NCI-H1048 (cell line): ENCODE data around the gene TCEAL8.

Experiments used
- DNase-seq: peaks from one replicate; lab custom pipeline; 2025; lab: John Stamatoyannopoulos, UW

The TCEAL8 gene

DNA sequence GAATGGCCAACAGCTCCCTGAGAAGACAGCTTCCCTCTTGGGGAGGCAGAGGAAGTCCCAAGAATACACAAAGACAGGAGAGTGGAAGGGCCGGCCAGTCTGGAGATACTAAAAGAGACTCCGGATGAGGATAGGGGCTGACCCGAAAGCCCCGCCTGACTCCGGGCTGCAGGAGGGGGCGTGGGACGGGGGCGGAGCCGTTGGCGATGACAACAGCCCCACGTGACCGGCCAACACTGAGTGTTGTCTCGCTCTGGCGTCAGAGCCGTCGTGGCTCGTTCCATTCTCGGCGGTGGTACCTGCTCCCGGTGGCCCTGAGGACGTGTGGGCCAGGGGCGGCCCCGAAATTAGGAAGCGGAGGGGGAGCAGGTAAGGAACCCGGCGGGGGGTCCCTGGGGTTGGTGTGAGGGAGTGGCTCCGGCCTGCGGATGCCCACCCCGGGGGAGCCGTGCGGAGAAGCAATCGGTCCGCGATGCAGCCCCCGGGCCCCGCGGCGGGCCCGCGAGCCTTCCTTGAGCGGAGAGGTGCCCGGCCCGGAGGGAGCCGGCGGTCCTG, 40.0 kb downstream of the TCEAL8 start, which contains the start of gene BEX4:
Gene BEX4, plus strand, starts transcription at position 239 of the 555 bp plus-strand sequence. CDS start 1,046 bp downstream, outside the sequence.
- peak; percentile 30 for DNase-seq

DNA sequence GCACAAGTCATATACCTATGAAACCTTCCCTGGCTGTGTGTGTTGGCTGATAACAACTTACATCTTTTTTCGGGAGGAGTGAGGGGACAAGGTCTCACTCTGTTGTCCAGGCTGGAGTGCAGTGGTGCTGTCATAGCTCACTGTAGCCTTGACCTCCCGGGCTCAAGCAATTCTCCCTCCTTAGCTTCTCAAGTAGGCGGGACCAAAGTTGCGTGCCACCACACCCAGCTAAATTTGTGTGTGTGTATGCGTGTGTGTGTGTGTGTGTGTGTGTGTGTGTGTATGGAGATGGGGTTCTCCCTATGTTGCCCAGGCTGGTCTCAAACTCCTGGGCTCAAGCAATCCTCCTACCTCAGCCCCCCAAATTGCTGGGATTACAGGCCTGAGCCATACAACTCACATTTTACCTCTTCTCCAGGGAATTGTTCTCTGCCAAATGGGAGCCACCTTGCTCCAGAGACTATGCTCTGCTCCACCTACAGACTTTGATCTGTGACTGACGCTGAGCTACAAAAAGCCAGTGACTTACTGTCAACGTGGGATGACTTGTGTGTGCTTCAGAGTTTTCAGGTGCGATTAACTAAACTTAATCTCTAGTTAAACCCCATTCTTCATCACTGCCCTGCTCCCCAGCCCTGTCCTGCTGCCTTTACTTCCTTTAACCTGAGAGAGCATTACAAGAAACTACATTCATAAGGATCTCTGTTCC, 42.1 kb downstream of the TCEAL8 start:
- DNase-seq = no peak

DNA sequence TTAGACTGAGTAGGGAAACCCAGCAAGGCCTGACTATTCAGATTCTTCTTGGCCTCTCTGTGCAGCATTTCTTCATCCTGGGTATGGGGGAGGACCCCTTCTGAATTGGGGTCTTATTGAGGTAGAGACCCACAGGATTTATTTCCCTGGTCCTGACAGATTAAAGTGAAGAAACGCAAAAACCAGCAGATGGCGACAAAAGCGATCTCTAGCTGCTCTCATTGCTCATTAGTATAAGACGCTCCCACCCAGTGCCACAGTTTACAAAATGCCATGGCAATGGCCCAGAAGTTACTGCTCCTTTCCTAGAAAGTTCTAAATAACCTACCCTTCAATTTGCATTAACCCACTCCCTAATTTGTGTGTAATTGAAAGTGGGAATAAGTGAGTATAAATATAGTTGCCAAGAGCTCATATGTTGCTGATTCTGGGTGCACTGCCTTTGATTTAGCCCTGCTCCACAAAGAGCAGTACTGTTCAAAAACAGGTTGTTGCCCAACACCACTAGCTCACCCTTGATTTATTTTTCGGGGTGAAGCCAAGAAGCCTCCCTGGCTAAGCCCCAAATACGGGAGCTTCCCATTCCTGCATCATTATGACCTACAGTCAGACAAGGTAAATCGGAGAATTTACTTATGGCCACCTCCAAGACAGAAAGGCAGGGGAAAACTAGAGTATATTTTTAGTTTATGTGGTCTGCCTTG, 43.8 kb downstream of the TCEAL8 start:
- no peak for DNase-seq

DNA sequence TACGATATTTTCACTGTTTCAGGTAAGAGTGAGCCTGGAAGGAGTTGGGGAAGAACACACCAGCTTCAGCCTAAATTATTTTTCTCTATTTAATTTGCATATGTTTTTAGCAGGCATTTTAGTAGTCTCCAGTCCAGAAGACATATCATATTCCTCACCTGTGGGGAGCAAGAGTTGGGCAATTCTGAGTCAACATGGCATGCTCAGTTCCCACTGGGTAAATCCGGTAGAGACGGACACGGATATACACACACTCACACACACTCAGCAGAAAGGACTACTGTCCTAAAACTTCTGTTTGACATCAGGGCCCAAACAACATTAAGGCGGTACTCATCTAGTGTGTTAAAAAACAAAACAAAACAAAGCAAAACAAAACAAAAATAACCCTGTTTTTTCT, 44.9 kb downstream of the TCEAL8 start:
- no peak for DNase-seq
